ENCODE results near the gene ZNF343. TPM values are rescaled to one million over a fixed set of nuclear protein-coding genes. Genes with fewer than 3 reads are reported as not detected.

Gene ZNF343
- 12.5 TPM for total RNA-seq

- Histone ChIP-seq H3K27me3 (ENCODE audit: control insufficient read depth in 3 of 3, insufficient read depth in 3 of 3, low read length in 3 of 3) (no peaks in the 10 kb centered on the region), H3K9ac (ENCODE audit: low read depth in 1 of 3, low read length in 3 of 3) (peak within 1 kb of the TSS; percentile 93 to 98 (median 96)), H3K9me3 (ENCODE audit: control insufficient read depth in 3 of 3, low read length in 3 of 3) (no peaks in the 10 kb centered on the region), H3K27ac (ENCODE audit: low read depth, low read length) (peak within 1 kb of the TSS; percentile 87), H3K4me1 (ENCODE audit: control insufficient read depth in 3 of 3, insufficient read depth in 3 of 3, low read length in 3 of 3) (peaks cover 10 to 15% (median 13%) of the 10 kb centered on the region in 3 donors), H3K4me3 (ENCODE audit: low read length in 3 of 3) (peak within 1 kb of the TSS; percentile 96 to 99 (median 98)), H3K36me3 (ENCODE audit: control insufficient read depth in 3 of 3, insufficient read depth in 3 of 3, low read length in 3 of 3) (no peaks in the 10 kb centered on the region)
These were observed at the start of gene ZNF343 for GRCh38 chr20:2508631-2509467. Gene ZNF343, minus strand, starts transcription at chr20:2508915. Its CDS starts 15,020 bp downstream, at chr20:2493895.

- Histone ChIP-seq H3K9me3 (ENCODE audit: control insufficient read depth in 3 of 3, low read length in 3 of 3) (no peaks in the 10 kb centered on the region), H3K27me3 (ENCODE audit: control insufficient read depth in 3 of 3, insufficient read depth in 3 of 3, low read length in 3 of 3) (peaks cover 35 to 52% (median 36%) of the 10 kb centered on the region in 3 donors), H3K4me3 (ENCODE audit: low read length in 3 of 3) (no peak overlapping the region), H3K9ac (ENCODE audit: low read depth in 1 of 3, low read length in 3 of 3) (no peak overlapping the region), H3K4me1 (ENCODE audit: control insufficient read depth in 3 of 3, insufficient read depth in 3 of 3, low read length in 3 of 3) (peaks cover 0 to 5% (median 0%) of the 10 kb centered on the region in 3 donors), H3K36me3 (ENCODE audit: control insufficient read depth in 3 of 3, insufficient read depth in 3 of 3, low read length in 3 of 3) (no peaks in the 10 kb centered on the region), H3K27ac (ENCODE audit: low read depth, low read length) (no peak overlapping the region)
These were observed 49.3 kb upstream of the ZNF343 start for GRCh38 chr20:2557873-2558580.

- Histone ChIP-seq H3K36me3 (ENCODE audit: control insufficient read depth in 3 of 3, insufficient read depth in 3 of 3, low read length in 3 of 3) (no peaks in the 10 kb centered on the region), H3K4me3 (ENCODE audit: low read length in 3 of 3) (no peak overlapping the region), H3K27me3 (ENCODE audit: control insufficient read depth in 3 of 3, insufficient read depth in 3 of 3, low read length in 3 of 3) (peaks cover 0 to 7% (median 4%) of the 10 kb centered on the region in 3 donors), H3K27ac (ENCODE audit: low read depth, low read length) (no peak overlapping the region), H3K9ac (ENCODE audit: low read depth in 1 of 3, low read length in 3 of 3) (no peak overlapping the region), H3K9me3 (ENCODE audit: control insufficient read depth in 3 of 3, low read length in 3 of 3) (no peaks in the 10 kb centered on the region), H3K4me1 (ENCODE audit: control insufficient read depth in 3 of 3, insufficient read depth in 3 of 3, low read length in 3 of 3) (no peaks in the 10 kb centered on the region)
These were observed 36.9 kb upstream of the ZNF343 start for GRCh38 chr20:2545594-2545993.

- peaks cover 0 to 10% (median 7%) of the 10 kb centered on the region in 3 donors for H3K27me3 ChIP-seq (ENCODE audit: control insufficient read depth in 3 of 3, insufficient read depth in 3 of 3, low read length in 3 of 3)
- H3K9ac ChIP-seq (ENCODE audit: low read depth in 1 of 3, low read length in 3 of 3), result no peak overlapping the region
- no peaks in the 10 kb centered on the region for H3K9me3 ChIP-seq (ENCODE audit: control insufficient read depth in 3 of 3, low read length in 3 of 3)
- no peak overlapping the region for H3K27ac ChIP-seq (ENCODE audit: low read depth, low read length)
- no peak overlapping the region for H3K4me3 ChIP-seq (ENCODE audit: low read length in 3 of 3)
- H3K36me3 ChIP-seq (ENCODE audit: control insufficient read depth in 3 of 3, insufficient read depth in 3 of 3, low read length in 3 of 3), result no peaks in the 10 kb centered on the region
- H3K4me1 ChIP-seq (ENCODE audit: control insufficient read depth in 3 of 3, insufficient read depth in 3 of 3, low read length in 3 of 3), result peaks cover 0 to 2% (median 0%) of the 10 kb centered on the region in 3 donors
These were observed 35.5 kb upstream of the ZNF343 start for GRCh38 chr20:2544211-2544610.

GRCh38 chr20:2542361-2542760, 33.6 kb upstream of the ZNF343 start:
- peaks cover 0 to 2% (median 0%) of the 10 kb centered on the region in 3 donors for H3K4me1 ChIP-seq (ENCODE audit: control insufficient read depth in 3 of 3, insufficient read depth in 3 of 3, low read length in 3 of 3)
- H3K27ac ChIP-seq (ENCODE audit: low read depth, low read length), result no peak overlapping the region
- no peak overlapping the region for H3K4me3 ChIP-seq (ENCODE audit: low read length in 3 of 3)
- H3K9ac ChIP-seq (ENCODE audit: low read depth in 1 of 3, low read length in 3 of 3), result no peak overlapping the region
- H3K27me3 ChIP-seq (ENCODE audit: control insufficient read depth in 3 of 3, insufficient read depth in 3 of 3, low read length in 3 of 3), result peaks cover 8 to 17% (median 15%) of the 10 kb centered on the region in 3 donors
- H3K36me3 ChIP-seq (ENCODE audit: control insufficient read depth in 3 of 3, insufficient read depth in 3 of 3, low read length in 3 of 3), result no peaks in the 10 kb centered on the region
- H3K9me3 ChIP-seq (ENCODE audit: control insufficient read depth in 3 of 3, low read length in 3 of 3), result no peaks in the 10 kb centered on the region

GRCh38 chr20:2541940-2542339, 33.2 kb upstream of the ZNF343 start:
- Histone ChIP-seq H3K27ac (ENCODE audit: low read depth, low read length) (no peak overlapping the region), H3K4me3 (ENCODE audit: low read length in 3 of 3) (no peak overlapping the region), H3K9ac (ENCODE audit: low read depth in 1 of 3, low read length in 3 of 3) (no peak overlapping the region), H3K27me3 (ENCODE audit: control insufficient read depth in 3 of 3, insufficient read depth in 3 of 3, low read length in 3 of 3) (peaks cover 10 to 21% (median 17%) of the 10 kb centered on the region in 3 donors), H3K36me3 (ENCODE audit: control insufficient read depth in 3 of 3, insufficient read depth in 3 of 3, low read length in 3 of 3) (no peaks in the 10 kb centered on the region), H3K4me1 (ENCODE audit: control insufficient read depth in 3 of 3, insufficient read depth in 3 of 3, low read length in 3 of 3) (peaks cover 0 to 2% (median 0%) of the 10 kb centered on the region in 3 donors), H3K9me3 (ENCODE audit: control insufficient read depth in 3 of 3, low read length in 3 of 3) (no peaks in the 10 kb centered on the region)

GRCh38 chr20:2538931-2539720, 30.4 kb upstream of the ZNF343 start:
- H3K27me3 ChIP-seq (ENCODE audit: control insufficient read depth in 3 of 3, insufficient read depth in 3 of 3, low read length in 3 of 3), result peaks cover 23 to 26% (median 25%) of the 10 kb centered on the region in 3 donors
- no peak overlapping the region for H3K27ac ChIP-seq (ENCODE audit: low read depth, low read length)
- no peaks in the 10 kb centered on the region for H3K36me3 ChIP-seq (ENCODE audit: control insufficient read depth in 3 of 3, insufficient read depth in 3 of 3, low read length in 3 of 3)
- peaks cover 0 to 2% (median 0%) of the 10 kb centered on the region in 3 donors for H3K4me1 ChIP-seq (ENCODE audit: control insufficient read depth in 3 of 3, insufficient read depth in 3 of 3, low read length in 3 of 3)
- H3K9ac ChIP-seq (ENCODE audit: low read depth in 1 of 3, low read length in 3 of 3), result no peak overlapping the region
- H3K9me3 ChIP-seq (ENCODE audit: control insufficient read depth in 3 of 3, low read length in 3 of 3), result no peaks in the 10 kb centered on the region
- H3K4me3 ChIP-seq (ENCODE audit: low read length in 3 of 3), result no peak overlapping the region

- peaks cover 23 to 26% (median 25%) of the 10 kb centered on the region in 3 donors for H3K27me3 ChIP-seq (ENCODE audit: control insufficient read depth in 3 of 3, insufficient read depth in 3 of 3, low read length in 3 of 3)
- H3K36me3 ChIP-seq (ENCODE audit: control insufficient read depth in 3 of 3, insufficient read depth in 3 of 3, low read length in 3 of 3), result no peaks in the 10 kb centered on the region
- no peak overlapping the region for H3K27ac ChIP-seq (ENCODE audit: low read depth, low read length)
- peaks cover 0 to 2% (median 0%) of the 10 kb centered on the region in 3 donors for H3K4me1 ChIP-seq (ENCODE audit: control insufficient read depth in 3 of 3, insufficient read depth in 3 of 3, low read length in 3 of 3)
- no peak overlapping the region for H3K4me3 ChIP-seq (ENCODE audit: low read length in 3 of 3)
- no peak overlapping the region for H3K9ac ChIP-seq (ENCODE audit: low read depth in 1 of 3, low read length in 3 of 3)
- H3K9me3 ChIP-seq (ENCODE audit: control insufficient read depth in 3 of 3, low read length in 3 of 3), result no peaks in the 10 kb centered on the region
These were observed 29.6 kb upstream of the ZNF343 start for GRCh38 chr20:2538356-2538755.

- Histone ChIP-seq H3K36me3 (ENCODE audit: control insufficient read depth in 3 of 3, insufficient read depth in 3 of 3, low read length in 3 of 3) (no peaks in the 10 kb centered on the region), H3K9ac (ENCODE audit: low read depth in 1 of 3, low read length in 3 of 3) (no peak overlapping the region), H3K27me3 (ENCODE audit: control insufficient read depth in 3 of 3, insufficient read depth in 3 of 3, low read length in 3 of 3) (peaks cover 23 to 28% (median 23%) of the 10 kb centered on the region in 3 donors), H3K4me3 (ENCODE audit: low read length in 3 of 3) (no peak overlapping the region), H3K9me3 (ENCODE audit: control insufficient read depth in 3 of 3, low read length in 3 of 3) (no peaks in the 10 kb centered on the region), H3K27ac (ENCODE audit: low read depth, low read length) (no peak overlapping the region), H3K4me1 (ENCODE audit: control insufficient read depth in 3 of 3, insufficient read depth in 3 of 3, low read length in 3 of 3) (peaks cover 0 to 2% (median 0%) of the 10 kb centered on the region in 3 donors)
These were observed 28.4 kb upstream of the ZNF343 start for GRCh38 chr20:2537101-2537500.

Measured in skeletal muscle tissue (tissue), 4 donors.